ENCODE measurements around the gene AKT1S1. TPM values are rescaled to one million over a fixed set of nuclear protein-coding genes. Genes with fewer than 3 reads are reported as not detected.
"Not testable (repeated sequence)": the region's sequence is repeated elsewhere in the genome, so short reads cannot be mapped to it uniquely, and the experiment has no call there.

The AKT1S1 gene
- 38.6 and 39.6 TPM in 2 replicates for total RNA-seq
- long read RNA-seq: 0 reads

- Mint-ChIP-seq H3K9me3 (no peaks in the 10 kb centered on the region), H3K36me3 (ENCODE audit: low read depth) (peaks cover 4% of the 10 kb centered on the region), H3K4me1 (peaks cover 21% of the 10 kb centered on the region), H3K4me3 (no peak within 1 kb of the TSS), H3K27me3 (ENCODE audit: low read depth) (no peaks in the 10 kb centered on the region), H3K27ac (ENCODE audit: unreplicated experiment) (no peak within 1 kb of the TSS)
- no peak for TF ChIP-seq CTCF (conservative IDR thresholded peaks at IDR 0.05)
- peak; percentile 94 for DNase-seq (ENCODE audit: low read depth, low spot score)
These were observed at the start of gene AKT1S1, which contains the start of gene TBC1D17 for GRCh38 chr19:49877020-49877878. Gene AKT1S1 (minus strand): TSS chr19:49877355. CDS start chr19:49873295, 4,060 bp downstream. Gene TBC1D17 (plus strand): TSS chr19:49877702. CDS start chr19:49877724, 22 bp downstream.

GRCh38 chr19:49926515-49926914 lies 49.4 kb upstream of the AKT1S1 start:
- peaks cover 5% of the 10 kb centered on the region for H3K9me3 Mint-ChIP-seq
- peaks cover 27% of the 10 kb centered on the region for H3K36me3 Mint-ChIP-seq (ENCODE audit: low read depth)
- no peak overlapping the region for H3K27ac Mint-ChIP-seq (ENCODE audit: unreplicated experiment)
- no peak for DNase-seq (ENCODE audit: low read depth, low spot score)
- H3K27me3 Mint-ChIP-seq (ENCODE audit: low read depth): peaks cover 16% of the 10 kb centered on the region
- peak overlapping the region; percentile 81 for H3K4me3 Mint-ChIP-seq
- peaks cover 46% of the 10 kb centered on the region for H3K4me1 Mint-ChIP-seq
- no peak for TF ChIP-seq CTCF (conservative IDR thresholded peaks at IDR 0.05)

GRCh38 chr19:49925486-49925885 lies 48.3 kb upstream of the AKT1S1 start:
- Mint-ChIP-seq H3K9me3 (peaks cover 5% of the 10 kb centered on the region), H3K27ac (ENCODE audit: unreplicated experiment) (no peak overlapping the region), H3K4me3 (peak overlapping the region; percentile 74), H3K36me3 (ENCODE audit: low read depth) (peaks cover 27% of the 10 kb centered on the region), H3K27me3 (ENCODE audit: low read depth) (peaks cover 16% of the 10 kb centered on the region), H3K4me1 (peaks cover 47% of the 10 kb centered on the region)
- no peak for DNase-seq (ENCODE audit: low read depth, low spot score)
- TF ChIP-seq CTCF (conservative IDR thresholded peaks at IDR 0.05): no peak

GRCh38 chr19:49924881-49925210 lies 47.7 kb upstream of the AKT1S1 start:
- Mint-ChIP-seq H3K36me3 (ENCODE audit: low read depth) (peaks cover 23% of the 10 kb centered on the region), H3K4me3 (peak overlapping the region; percentile 72)

GRCh38 chr19:49924004-49924880 lies 47.1 kb upstream of the AKT1S1 start:
- no peak for DNase-seq (ENCODE audit: low read depth, low spot score)
- H3K27ac Mint-ChIP-seq (ENCODE audit: unreplicated experiment): peak overlapping the region; percentile 19
- no peaks in the 10 kb centered on the region for H3K9me3 Mint-ChIP-seq
- peaks cover 39% of the 10 kb centered on the region for H3K4me1 Mint-ChIP-seq
- peaks cover 24% of the 10 kb centered on the region for H3K36me3 Mint-ChIP-seq (ENCODE audit: low read depth)
- TF ChIP-seq CTCF (conservative IDR thresholded peaks at IDR 0.05): no peak
- peak overlapping the region; percentile 72 for H3K4me3 Mint-ChIP-seq
- H3K27me3 Mint-ChIP-seq (ENCODE audit: low read depth): peaks cover 7% of the 10 kb centered on the region

More at GRCh38 chr19:49924881-49925210, 47.7 kb upstream of the AKT1S1 start:
- Mint-ChIP-seq H3K27me3 (ENCODE audit: low read depth) (peaks cover 13% of the 10 kb centered on the region), H3K4me1 (peaks cover 45% of the 10 kb centered on the region)
- not testable (repeated sequence) for H3K9me3 Mint-ChIP-seq; DNase-seq (ENCODE audit: low read depth, low spot score); H3K27ac Mint-ChIP-seq (ENCODE audit: unreplicated experiment)
